GM12892 (cell line): ENCODE data around the gene FAM20C.

ENCODE experiments used
- POLR2AphosphoS5 ChIP-seq: IDR thresholded peaks from 2 replicates; pipeline ENCODE4 v1.6.1; 2011; ENCODE audit warnings: low read depth, low read length, control low read depth
- TAF1 ChIP-seq: IDR thresholded peaks from 2 replicates; pipeline ENCODE4 v1.6.1; 2011; ENCODE audit warnings: low read depth, mild to moderate bottlenecking, control low read depth, low read length, borderline replicate concordance

DNA sequence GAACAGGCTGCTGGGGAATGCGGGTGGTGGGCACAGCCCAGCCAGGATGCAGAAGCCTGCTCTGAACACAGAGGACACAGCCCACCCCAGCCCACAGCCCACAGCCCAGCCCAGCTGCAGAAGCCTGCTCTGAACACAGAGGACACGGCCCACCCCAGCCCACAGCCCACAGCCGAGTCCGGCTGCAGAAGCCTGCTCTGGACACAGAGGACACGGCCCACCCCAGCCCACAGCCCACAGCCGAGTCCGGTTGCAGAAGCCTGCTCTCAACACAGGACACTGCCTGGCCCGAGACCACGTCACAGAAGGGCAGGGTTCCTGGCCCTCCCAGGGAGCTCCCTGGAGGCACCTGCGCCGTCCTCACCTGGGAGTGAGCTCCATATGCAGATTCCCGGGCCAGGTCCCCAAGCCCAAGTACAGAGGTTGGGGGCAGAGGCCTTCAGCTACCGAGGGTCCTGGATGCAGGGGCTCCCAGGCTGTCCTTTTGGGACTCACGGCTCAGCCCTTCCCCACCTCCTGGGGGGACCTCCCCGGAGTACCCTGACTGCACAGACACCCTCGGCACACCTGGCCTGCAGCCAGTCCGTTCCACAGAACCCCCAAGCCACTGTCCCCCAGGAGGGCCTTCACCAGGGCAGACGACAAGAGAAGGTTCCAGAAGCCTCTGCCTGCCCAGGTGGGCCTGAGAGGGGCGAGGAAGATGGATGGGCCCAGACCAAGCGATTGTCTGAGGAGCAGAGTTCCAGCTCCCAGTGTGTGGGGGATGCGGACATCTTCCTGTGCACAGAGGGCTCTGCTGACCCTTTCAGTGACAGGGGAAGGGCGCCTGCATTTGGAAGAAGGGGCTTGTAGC, 73.9 kb downstream of the FAM20C start:
- TF ChIP-seq POLR2AphosphoS5 (no peak), TAF1 (no peak)
